Bronchial epithelial cell (primary cell): ENCODE measurements around the gene SCAP. TPM values are rescaled to one million over a fixed set of nuclear protein-coding genes. Genes with fewer than 3 reads are reported as not detected.
"Not testable (repeated sequence)": the region's sequence is repeated elsewhere in the genome, so short reads cannot be mapped to it uniquely, and the experiment has no call there.

Experiments used
- DNase-seq: peaks from one replicate; pipeline ENCODE4 v3.0.0-alpha.2; 2010; ENCODE audit warnings: low read depth
- FAIRE-seq: peaks from 2 replicates; lab custom pipeline; 2011; peaks lifted over from hg19 to GRCh38; lab: Jason Lieb, UNC
- H3K27me3 ChIP-seq: 2 replicates; pipeline ENCODE4 v1.5.1; 2011; ENCODE audit warnings: low read length; ENCODE audit not compliant: control insufficient read depth, insufficient read depth
- H3K36me3 ChIP-seq: 2 replicates; pipeline ENCODE4 v1.5.1; 2011; ENCODE audit warnings: low read length; ENCODE audit not compliant: control insufficient read depth, insufficient read depth
- H3K4me3 ChIP-seq: 2 replicates; pipeline ENCODE4 v1.5.1; 2011; ENCODE audit warnings: mild to moderate bottlenecking, low read depth, low read length, control low read depth
- total RNA-seq: library from RNA; depleted of rRNA; stranded (reverse); fragments of >200 nt; gene quantifications from 2 replicates; pipeline ENCODE4 v1.2.1, GENCODE V29; 2014
- TF ChIP-seq, protein P1 (sequence below): IDR thresholded peaks from 2 replicates; pipeline ENCODE4 v1.5.1; 2011; ENCODE audit warnings: mild to moderate bottlenecking, moderate library complexity, low read length, control low read depth, inconsistent platforms; ENCODE audit not compliant: insufficient read depth, severe bottlenecking

Gene SCAP
- total RNA-seq, 1 donor from 2014 or later: 55.0 TPM

DNA sequence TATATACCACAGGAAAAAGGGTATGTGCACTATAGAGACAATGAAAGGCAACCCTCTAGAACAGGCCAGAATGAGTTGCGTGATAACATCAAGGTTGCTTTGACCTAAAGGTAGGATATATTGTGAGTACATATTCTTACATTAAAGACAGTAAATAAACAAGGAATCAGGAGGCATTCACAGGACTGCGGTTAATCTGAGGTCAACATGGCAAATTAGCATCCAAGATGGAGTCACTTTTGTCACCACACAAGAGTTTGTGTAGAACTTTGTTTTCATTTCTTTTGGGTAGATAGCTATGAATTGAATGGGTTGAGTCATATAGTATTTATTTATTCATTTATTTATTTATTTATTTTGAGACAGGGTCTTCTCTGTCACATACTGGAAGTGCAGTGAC lies 11.5 kb upstream of the SCAP start:
- Histone ChIP-seq H3K4me3 (no peak overlapping the region), H3K36me3 (no peaks in the 10 kb centered on the region), H3K27me3 (no peaks in the 10 kb centered on the region)
- TF ChIP-seq, protein P1, sequence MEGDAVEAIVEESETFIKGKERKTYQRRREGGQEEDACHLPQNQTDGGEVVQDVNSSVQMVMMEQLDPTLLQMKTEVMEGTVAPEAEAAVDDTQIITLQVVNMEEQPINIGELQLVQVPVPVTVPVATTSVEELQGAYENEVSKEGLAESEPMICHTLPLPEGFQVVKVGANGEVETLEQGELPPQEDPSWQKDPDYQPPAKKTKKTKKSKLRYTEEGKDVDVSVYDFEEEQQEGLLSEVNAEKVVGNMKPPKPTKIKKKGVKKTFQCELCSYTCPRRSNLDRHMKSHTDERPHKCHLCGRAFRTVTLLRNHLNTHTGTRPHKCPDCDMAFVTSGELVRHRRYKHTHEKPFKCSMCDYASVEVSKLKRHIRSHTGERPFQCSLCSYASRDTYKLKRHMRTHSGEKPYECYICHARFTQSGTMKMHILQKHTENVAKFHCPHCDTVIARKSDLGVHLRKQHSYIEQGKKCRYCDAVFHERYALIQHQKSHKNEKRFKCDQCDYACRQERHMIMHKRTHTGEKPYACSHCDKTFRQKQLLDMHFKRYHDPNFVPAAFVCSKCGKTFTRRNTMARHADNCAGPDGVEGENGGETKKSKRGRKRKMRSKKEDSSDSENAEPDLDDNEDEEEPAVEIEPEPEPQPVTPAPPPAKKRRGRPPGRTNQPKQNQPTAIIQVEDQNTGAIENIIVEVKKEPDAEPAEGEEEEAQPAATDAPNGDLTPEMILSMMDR: no peak
- DNase-seq (no peak), FAIRE-seq (no peak)

- DNase-seq (no peak), FAIRE-seq (no peak)
- TF ChIP-seq, protein P1: no peak
- no peak overlapping the region for H3K4me3 ChIP-seq
- no peaks in the 10 kb centered on the region for H3K36me3 ChIP-seq
- no peaks in the 10 kb centered on the region for H3K27me3 ChIP-seq
Observed at GRCh38 chr3:47485812-47486211, 10.1 kb upstream of the SCAP start.

GRCh38 chr3:47482366-47482765 lies 6.6 kb upstream of the SCAP start:
- H3K36me3 ChIP-seq: no peaks in the 10 kb centered on the region
- no peak for DNase-seq
- no peaks in the 10 kb centered on the region for H3K27me3 ChIP-seq
- no peak for FAIRE-seq
- H3K4me3 ChIP-seq: no peak overlapping the region
- TF ChIP-seq, protein P1: no peak

DNA sequence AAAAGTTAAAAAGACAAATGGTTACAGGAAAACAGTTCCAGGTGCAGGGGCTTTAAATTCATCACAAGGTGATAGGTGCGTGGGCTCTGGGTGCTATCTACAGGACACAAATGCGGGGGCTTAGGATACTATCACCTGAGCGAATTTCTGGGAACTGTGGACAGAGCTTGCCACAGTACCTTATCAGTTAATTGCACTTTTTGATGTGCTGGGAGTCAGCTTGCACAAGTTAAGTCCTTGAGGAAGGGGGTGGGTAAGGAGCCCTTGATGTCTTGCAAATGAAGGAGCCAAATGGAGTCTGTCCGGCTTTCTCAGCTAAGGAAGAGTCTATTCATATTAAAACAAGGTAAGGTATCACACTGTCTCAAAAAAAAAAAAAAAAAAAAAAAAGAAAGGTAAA lies 6.0 kb upstream of the SCAP start:
- H3K27me3 ChIP-seq, FAIRE-seq, H3K4me3 ChIP-seq, H3K36me3 ChIP-seq, DNase-seq: not testable (repeated sequence)

DNA sequence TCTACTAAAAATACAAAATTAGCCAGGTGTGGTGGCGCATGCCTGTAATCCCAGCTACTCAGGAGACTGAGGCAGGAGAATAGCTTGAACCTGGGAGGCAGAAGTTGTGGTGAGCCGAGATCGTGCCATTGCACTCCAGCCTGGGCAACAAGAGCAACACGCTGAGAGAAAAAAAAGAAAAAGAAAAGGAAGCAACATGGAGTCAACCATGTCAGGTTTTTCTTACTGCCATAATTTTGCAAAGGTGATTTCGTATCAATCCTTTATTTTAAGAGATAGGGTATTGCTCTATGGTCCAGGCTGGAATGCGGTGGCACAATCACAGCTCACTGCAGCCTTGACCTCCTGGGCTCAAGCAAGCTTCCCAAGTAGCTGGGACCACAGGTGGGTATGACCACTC lies 4.5 kb upstream of the SCAP start:
- H3K4me3 ChIP-seq, FAIRE-seq, H3K36me3 ChIP-seq, DNase-seq, H3K27me3 ChIP-seq: not testable (repeated sequence)

- TF ChIP-seq, protein P1: no peak
- FAIRE-seq (no peak), DNase-seq (no peak)
- Histone ChIP-seq H3K27me3 (no peaks in the 10 kb centered on the region), H3K4me3 (no peak overlapping the region), H3K36me3 (no peaks in the 10 kb centered on the region)
Observed at GRCh38 chr3:47479826-47480160, 4.1 kb upstream of the SCAP start.

DNA sequence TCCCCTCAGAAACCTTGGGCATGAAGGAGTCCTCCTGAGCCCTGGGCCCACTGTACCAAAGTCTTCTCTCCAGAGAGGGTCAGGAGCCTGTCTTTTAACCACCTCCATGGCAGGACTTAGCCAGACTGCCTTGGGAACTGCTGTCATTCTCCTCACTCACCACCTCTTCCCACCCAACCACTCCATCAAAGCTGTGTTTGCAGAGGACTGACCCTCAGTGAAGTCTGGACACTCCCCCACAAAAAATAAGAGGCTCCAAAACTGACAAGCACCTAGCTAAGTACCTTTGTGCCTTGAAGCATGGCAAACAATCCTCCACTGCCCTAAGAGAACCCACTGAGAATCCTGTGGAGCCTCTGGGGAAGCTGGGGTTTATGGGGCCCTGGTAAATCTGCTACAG lies 2.3 kb upstream of the SCAP start:
- no peak for FAIRE-seq
- no peaks in the 10 kb centered on the region for H3K36me3 ChIP-seq

More for the DNA sequence above, 2.3 kb upstream of the SCAP start:
- Histone ChIP-seq H3K4me3 (no peak overlapping the region), H3K27me3 (no peaks in the 10 kb centered on the region)
- TF ChIP-seq, protein P1: no peak
- DNase-seq: no peak
